ENCODE measurements around the gene SLC7A6OS. TPM values are rescaled to one million over a fixed set of nuclear protein-coding genes. Genes with fewer than 3 reads are reported as not detected.

Gene SLC7A6OS
- total and polyA plus RNA-seq, 10 of the 15 experiments (the other 5 are each of a cell fraction or from before 2014, with no cell fraction given), result 2.9 to 27.4 (median 16.9) TPM

- TF ChIP-seq, protein P1, sequence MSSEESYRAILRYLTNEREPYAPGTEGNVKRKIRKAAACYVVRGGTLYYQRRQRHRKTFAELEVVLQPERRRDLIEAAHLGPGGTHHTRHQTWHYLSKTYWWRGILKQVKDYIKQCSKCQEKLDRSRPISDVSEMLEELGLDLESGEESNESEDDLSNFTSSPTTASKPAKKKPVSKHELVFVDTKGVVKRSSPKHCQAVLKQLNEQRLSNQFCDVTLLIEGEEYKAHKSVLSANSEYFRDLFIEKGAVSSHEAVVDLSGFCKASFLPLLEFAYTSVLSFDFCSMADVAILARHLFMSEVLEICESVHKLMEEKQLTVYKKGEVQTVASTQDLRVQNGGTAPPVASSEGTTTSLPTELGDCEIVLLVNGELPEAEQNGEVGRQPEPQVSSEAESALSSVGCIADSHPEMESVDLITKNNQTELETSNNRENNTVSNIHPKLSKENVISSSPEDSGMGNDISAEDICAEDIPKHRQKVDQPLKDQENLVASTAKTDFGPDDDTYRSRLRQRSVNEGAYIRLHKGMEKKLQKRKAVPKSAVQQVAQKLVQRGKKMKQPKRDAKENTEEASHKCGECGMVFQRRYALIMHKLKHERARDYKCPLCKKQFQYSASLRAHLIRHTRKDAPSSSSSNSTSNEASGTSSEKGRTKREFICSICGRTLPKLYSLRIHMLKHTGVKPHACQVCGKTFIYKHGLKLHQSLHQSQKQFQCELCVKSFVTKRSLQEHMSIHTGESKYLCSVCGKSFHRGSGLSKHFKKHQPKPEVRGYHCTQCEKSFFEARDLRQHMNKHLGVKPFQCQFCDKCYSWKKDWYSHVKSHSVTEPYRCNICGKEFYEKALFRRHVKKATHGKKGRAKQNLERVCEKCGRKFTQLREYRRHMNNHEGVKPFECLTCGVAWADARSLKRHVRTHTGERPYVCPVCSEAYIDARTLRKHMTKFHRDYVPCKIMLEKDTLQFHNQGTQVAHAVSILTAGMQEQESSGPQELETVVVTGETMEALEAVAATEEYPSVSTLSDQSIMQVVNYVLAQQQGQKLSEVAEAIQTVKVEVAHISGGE (CRISPR knock-in tag; IDR thresholded peaks at IDR 0.05), result no peak
- TF ChIP-seq ZBTB40 (IDR thresholded peaks at IDR 0.05; ENCODE audit: borderline replicate concordance), result no peak
- TF ChIP-seq FOXM1 (IDR thresholded peaks at IDR 0.05; ENCODE audit: low read depth, low read length), result no peak
- no peak for TF ChIP-seq KAT2A (conservative IDR thresholded peaks at IDR 0.05; ENCODE audit: control insufficient read depth, low read depth, low read length)
- TF ChIP-seq REST (IDR thresholded peaks at IDR 0.05; ENCODE audit: low read depth, low read length), result no peak
- no peak for TF ChIP-seq SP1 (IDR thresholded peaks at IDR 0.05; ENCODE audit: low read depth, low read length)
- peak; percentile 4; the same call in 1 of the 2 replicates for TF ChIP-seq MXI1 (IDR thresholded peaks at IDR 0.05; ENCODE audit: low read depth, low read length)
- TF ChIP-seq SMARCA5 (IDR thresholded peaks at IDR 0.05), result peak; percentile 94
- no peak for TF ChIP-seq ZNF274 (IDR thresholded peaks at IDR 0.05; ENCODE audit: insufficient read depth, insufficient read length)
- no peak for TF ChIP-seq SREBF1 (IDR thresholded peaks at IDR 0.05; ENCODE audit: low read length)
- no peak for TF ChIP-seq SUPT20H (IDR thresholded peaks at IDR 0.05; ENCODE audit: borderline replicate concordance, control insufficient read depth, low read depth, low read length)
- peak; percentile 95 for TF ChIP-seq ZBED1 (IDR thresholded peaks at IDR 0.05; ENCODE audit: borderline replicate concordance)
- no peak for TF ChIP-seq STAT1 (conservative IDR thresholded peaks at IDR 0.05)
- no peak for TF ChIP-seq RFX5 (IDR thresholded peaks at IDR 0.05; ENCODE audit: low read depth, low read length)
- TF ChIP-seq POU2F2 (IDR thresholded peaks at IDR 0.05; ENCODE audit: borderline replicate concordance, low read depth, low read length), result peak; percentile 51; the same call in 1 of the 3 replicates
- TF ChIP-seq MYB (IDR thresholded peaks at IDR 0.05; ENCODE audit: borderline replicate concordance, low read depth, low read length), result no peak
- TF ChIP-seq HDGF (IDR thresholded peaks at IDR 0.05), result peak; percentile 88; the same call in 1 of the 2 replicates
- no peak for TF ChIP-seq KDM1A (IDR thresholded peaks at IDR 0.05; ENCODE audit: borderline replicate concordance)
Measured at GRCh38 chr16:68264128-68265077, 46.3 kb downstream of the SLC7A6OS start, which contains the start of gene SLC7A6 (continued).
